Ramos (cell line): ENCODE results near the gene CELA1.

Source experiments
- in situ Hi-C: fragments of 300-500 bp; cut with MboI; formaldehyde crosslinking; loops from one replicate; pipeline ENCODE4 v1.14.3; 2022; ENCODE audit warnings: low sequenced_read_pairs; ENCODE audit not compliant: unreplicated experiment

The CELA1 gene

DNA sequence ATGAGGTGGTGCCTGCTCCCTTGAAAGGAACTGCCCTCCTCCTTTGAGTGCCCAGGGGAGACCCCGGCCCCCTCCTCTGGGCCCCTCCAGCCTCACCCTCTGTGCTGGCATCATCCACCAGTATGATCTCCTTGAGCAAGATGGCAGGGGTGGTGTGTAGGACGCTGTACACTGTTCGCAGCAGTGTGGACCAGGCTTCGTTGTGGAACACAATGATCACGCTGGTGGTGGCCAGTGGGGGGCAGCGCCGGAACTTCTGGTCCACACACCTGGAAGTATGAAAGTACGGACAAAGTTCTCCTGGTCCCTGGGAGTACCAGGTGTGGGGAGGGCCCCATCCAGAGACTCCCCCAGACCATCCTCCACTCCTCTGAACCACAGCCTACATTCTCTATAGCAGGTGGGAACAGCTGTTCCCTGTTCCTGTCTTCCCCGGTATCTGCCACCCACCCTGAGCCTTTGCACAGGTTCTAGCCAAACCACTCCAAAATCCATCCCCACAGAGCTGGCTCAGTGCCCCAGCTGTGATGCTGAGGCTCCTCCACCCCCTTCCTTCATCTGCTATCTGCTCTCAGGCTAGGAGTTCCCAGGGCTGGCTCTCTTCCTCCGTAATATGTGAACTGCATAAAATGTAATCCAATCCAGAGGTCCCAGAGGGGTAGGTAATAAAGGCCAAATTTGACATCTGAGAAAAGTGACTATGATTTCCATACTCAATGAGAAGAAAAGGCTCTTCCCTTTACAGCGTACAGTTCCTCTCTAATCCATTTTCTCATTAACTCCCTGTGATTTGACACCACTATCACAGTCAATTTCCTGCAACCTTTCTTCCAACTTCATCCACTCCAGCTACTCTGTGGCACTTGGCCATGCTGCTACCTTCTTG is 30.9 kb upstream of the CELA1 start:
- in situ Hi-C loops, result no loop called here

DNA sequence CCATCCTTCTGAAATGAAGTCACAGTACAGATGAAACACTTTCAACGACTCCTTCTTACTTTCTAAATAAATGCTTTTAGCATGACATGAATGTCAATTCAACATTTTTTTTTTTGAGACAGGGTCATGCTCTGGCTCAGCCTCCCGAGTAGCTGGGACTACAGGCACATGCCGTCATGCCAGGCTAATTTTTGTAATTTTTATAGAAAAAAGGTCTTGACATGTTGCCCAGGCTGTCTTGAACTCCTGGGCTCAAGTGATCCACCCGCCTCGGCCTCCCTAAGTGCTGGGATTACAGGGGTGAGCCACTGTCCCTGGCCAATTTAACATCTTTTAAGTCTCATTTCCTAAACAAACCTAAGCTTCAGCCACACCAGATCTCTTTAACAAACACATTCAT is 28.4 kb upstream of the CELA1 start:
- in situ Hi-C loops, result no loop called here

DNA sequence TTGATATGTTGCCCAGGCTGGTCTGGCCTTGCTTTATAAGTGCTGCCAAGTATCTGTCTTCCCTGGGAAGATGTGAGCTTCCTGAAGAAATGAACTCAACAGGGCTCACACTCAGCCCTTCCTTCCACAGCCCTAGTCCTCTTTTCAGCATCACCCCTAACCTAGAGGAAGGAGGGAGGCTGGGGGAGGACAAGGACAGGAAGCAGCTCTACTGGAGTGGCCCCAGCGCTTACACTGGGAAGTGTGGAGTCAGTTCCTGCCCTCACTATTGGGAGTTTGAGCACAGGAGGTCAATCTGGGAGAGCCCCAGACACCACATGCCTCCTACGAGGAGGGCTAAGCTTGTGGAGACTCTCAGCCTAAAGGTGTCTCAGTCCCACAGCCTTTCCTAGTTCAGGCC is 27.9 kb upstream of the CELA1 start:
- in situ Hi-C loops, result no loop called here

DNA sequence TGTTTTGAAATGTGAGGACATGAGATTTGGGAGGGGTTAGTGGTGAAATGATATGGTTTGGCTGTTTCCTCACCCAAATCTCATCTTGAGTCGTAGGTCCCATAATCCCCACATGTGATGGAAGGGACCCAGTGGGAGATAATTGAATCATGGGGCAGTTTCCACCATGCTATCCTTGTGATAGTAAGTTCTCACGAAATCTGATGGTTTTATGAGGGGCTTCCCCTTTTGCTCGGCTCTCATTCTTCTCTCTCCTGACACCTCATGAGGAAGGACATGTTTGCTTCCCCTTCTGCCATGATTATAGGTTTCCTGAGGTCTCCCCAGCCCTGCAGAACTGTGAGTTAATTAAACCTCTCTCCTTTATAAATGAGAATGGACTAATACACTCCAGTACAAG is 26.7 kb upstream of the CELA1 start:
- in situ Hi-C loops, result no loop called here

DNA sequence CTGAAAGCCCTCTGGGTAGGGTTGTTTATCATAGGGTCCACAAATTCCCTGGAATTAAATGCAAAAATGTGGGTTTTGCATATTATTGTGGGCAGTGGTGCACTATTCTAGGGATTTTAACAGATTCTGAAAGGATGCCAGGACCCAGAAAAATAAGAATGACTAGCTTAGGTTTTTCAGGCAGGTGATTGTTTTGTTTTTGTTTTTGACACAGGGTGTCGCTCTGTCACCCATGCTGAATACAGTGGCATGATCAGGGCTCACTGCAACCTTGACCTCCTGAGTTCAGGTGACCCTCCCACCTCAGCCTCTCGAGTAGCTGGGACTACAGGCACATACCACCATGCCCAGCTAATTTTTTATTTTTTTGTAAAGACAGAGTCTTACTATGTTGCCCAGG is 25.5 kb upstream of the CELA1 start:
- in situ Hi-C loops, result no loop called here

DNA sequence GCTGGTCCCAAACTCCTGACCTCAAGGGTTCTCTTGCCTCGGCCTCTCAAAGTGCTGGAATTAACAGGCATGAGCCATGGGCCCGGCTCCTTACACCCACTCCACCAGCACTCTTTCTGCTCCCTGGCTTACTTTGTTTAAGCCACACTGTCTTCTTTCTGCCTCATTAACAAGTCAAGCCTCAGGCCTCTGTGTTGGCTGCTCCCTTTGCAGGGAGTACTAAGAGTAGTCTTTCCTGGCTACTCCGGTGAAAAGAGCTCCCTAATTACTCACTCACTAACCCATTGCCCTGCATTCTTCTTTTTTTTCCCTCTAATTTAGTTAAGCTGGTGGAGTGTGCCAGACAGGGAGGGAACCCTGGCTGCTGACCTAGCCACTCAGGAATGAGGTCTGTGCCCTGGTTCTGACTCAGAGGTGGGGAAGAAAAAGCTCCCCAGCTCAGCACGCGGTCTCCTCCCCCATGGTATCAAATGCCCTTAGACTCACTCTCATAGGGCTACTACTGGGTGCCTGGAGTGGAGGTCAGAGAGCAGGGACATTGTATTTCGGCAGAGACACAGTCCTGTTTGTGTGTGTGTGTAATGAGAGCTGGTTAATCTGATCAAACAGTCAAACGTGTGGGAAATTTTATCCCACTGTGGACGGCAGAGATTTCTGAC is 24.9 kb upstream of the CELA1 start:
- in situ Hi-C loops, result no loop called here

DNA sequence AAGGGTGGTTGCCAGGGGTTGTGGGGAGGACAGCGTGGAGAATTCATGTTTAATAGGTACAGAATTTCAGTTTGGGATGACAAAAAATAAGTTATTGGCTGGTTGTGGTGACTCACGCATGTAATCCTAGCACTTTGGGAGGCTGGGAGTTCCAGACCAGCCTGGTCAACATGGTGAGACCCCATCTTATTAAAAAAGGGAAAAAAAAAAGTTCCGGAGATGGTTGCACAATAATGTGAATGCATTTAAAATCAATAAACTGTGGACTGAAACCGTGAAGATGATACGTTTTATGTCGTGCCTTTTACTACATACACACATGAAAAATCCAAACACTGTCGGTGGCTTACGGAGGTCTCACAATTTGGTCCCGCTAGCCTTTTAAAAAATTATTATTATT is 24.2 kb upstream of the CELA1 start:
- in situ Hi-C loops, result no loop called here

DNA sequence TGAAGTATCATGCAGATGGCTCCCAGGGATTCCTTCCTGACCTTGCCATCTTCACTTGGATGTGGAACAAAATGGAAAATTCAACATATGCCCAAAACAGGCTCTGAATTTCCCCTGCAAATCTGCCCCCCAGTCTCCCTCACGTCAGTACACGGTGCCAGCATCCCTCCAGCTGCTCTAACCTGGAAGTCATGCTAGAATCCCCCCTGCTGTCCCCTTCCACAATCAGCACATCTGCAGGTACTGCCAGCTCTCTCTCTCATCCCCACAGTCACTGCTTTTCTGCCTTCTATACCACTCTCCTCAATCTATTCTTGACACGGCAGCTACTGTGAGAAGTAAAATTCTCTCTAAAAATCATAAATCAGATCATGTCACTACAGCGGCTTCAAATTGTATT is 23.1 kb upstream of the CELA1 start:
- in situ Hi-C loops, result no loop called here

DNA sequence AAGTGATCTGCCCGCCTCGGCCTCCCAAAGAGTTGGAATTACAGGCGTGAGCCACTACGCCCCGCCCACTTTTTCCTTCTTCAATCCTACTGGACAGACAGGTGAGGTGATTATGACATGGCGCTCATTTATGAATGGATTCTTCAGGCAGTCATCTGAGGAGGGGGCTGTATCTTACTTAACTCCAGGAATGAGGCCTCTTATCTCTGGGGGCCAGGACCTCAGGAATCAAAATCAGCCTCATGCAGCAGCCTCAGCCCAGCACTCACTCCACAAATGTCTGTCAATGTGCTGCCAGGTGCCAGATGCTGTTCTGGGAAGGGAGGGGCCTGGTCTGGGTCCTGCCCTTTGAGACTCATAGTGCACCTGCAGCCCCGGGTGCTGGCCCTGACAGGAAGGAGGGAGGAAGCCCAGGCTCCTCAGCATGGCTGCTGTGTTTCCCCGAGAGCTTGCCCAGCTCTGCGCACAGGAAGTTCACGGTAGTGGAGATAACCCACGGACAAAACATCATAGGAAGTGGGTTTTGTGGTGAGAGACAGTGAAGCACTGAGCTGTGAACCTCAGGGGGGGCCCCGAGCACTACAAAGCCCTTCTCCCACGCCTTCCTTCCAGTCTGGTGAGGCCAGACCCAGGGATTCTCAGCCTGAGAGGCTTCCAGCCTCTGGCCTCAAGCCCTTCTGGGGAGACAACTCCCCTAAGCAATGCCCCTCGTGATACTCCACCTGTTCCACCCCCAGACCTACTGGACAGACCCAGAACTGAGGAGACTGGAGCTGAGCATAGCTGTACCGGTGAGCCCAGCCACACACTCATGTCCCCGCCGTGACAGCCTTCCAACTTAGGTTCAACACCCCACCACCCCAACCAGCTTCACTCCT is 22.4 kb upstream of the CELA1 start:
- in situ Hi-C loops, result no loop called here

DNA sequence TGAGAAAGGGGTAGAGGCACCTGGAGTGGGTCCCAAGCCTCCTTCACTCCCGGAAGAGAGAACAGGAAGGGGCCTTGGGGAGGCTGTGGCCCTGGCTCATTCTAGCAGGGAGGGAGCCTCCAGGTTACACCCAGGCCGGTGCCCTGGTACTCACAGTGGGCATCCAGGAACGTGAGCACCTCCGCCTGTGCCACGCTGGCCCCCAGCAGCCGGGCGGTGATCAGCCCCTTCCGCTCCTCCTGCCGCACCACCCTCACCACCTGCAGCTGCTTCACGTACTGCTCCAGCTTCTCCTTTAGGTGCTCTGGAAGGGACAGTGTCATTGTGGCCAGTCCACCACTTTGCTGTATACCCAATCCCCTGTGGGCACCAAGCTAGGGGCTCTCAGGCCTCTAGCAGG is 18.8 kb upstream of the CELA1 start:
- in situ Hi-C loops, result no loop called here

DNA sequence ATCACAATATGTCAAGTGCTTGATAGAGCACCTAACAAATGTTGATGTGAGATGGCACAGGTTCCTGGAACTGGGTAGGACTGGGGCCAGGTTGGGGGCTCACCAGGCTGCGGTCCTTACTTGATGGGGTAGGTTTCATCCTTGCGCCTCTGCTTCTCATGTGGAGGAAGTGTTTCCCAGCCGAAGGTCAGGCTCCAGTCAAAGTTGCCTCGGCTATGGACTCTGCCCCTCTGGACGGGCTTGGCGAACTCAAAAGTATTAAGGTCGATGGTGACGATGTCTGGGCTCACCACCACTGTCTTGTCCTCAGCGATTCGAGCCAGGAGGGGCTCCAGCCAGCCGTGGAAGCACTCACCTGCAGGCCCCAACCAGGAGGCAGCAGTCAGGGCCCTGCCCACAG is 17.5 kb upstream of the CELA1 start:
- in situ Hi-C loops, result no loop called here

DNA sequence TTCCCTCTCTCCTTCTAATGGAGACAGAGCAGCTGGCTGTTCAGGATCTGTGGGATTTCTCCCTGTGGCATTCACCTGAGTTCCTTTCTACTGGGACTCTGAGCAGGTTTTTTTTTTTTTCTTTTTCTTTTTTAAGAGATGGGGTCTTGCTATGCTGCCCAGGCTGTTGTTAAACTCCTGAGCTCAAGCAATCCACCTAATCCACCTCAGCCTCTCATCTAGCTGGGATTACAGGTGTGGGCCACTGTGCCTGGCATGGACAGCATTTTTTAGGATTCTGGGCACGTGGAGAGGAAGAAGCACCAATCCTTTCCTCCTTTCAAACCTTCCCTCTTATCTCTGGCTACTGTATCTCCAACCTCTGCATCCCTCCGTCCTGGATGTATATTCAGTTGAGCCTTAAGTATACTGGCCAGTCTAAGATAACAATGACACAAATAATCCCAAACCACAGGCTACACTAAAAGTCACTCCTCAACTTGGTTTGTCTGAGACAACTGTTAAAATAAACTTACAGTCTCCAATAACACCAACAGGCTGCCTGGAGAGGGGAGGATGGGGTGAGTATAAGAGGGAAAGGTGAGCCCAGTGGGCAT is 16.4 kb upstream of the CELA1 start:
- in situ Hi-C loops, result no loop called here

DNA sequence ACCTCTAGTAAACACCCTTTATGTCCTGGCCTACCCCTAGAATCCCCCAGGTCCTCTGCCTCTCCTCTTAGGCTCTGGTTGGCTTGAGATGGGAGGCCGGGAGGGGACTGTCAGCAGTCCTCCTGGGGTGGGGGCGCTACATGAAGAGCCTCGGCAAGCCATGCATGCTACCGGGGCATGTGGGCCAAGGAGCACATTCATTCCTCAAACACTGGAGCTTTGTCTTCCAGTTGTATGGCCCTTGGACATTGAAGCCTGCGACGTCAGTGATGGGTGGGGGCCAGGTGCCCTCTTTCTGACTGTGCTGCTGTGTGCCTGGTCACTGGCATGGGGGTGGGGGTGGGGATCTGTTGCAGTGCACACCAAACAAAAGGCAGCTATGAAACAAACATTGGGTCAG is 15.8 kb upstream of the CELA1 start:
- in situ Hi-C loops, result no loop called here

DNA sequence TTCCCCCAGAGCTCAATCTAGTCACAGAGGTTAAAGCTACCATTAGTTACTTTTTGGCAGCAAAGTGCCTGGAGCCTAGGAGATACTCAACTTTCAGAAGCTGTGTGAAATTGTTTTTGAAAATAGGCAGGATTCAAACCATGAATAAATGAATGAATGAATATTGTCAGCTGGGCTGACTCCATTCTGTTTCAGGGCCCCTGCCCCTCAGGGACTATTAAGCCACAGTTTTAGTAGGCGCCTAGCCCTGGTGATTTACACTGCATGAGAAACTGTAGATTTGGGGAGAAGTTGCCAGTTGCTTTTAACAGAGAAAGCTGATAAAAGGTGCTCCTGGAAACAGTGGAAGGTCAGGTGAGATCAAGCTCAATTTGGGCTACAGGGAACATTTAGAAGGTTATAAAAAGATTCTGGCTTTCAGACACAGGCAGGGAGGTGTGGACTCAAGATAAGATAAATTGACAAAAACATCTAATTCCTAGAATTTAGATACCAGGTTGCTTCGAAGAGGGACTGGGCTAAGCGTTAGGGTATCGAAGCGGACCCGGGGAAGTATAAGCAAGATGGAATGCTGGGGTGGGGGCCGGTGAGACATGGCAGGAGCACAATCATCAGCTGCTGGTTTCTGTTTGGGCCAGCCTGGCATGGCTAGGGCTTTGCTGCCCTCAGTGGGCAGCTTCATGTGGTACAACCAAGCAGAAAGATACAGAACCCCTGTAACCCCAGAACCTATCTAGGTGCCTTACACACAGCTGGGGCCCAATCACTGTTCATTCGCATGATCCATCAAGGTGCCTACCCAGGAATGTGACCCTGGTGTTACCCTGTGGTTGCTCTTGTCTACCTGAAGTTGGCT is 14.9 kb upstream of the CELA1 start:
- in situ Hi-C loops, result no loop called here

DNA sequence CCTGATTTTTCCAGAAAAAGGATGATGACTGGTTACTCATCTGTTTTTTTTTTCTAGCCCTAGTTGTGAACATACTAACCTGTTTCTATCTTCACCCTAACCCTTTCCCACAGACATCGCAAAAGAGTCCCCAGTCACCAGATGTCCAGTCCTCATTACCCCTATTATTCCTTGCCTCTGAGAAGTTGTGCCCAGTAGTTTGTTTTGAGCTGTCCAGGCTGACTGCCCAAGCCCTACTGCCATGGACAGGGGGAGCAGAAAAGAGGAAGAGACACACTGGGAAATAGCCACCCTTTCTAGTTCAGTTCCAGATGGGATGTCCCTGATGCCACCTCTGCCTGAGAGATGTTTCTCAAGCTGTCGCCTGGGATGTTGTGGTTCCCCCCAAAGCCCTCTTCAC is 13.8 kb upstream of the CELA1 start:
- in situ Hi-C loops, result no loop called here

DNA sequence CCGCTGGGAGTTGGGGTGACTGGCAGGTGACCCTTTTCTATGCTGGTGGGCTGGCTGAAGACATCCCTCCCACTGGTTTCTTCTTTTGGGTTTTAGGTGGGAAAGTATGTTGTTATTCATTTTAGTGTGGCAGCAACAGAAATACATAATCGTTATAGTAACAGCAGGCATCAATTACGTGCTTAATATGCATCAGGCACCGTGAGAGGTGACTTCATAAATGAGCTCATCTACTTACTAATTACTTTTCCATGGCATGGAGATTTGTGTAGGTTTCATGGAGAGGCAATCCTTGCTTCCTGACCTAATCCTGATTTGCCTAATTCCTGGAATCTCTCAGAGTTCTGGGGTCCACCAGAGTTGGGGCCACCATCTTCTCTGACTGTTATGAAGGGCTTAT is 13.4 kb upstream of the CELA1 start:
- in situ Hi-C loops, result no loop called here

DNA sequence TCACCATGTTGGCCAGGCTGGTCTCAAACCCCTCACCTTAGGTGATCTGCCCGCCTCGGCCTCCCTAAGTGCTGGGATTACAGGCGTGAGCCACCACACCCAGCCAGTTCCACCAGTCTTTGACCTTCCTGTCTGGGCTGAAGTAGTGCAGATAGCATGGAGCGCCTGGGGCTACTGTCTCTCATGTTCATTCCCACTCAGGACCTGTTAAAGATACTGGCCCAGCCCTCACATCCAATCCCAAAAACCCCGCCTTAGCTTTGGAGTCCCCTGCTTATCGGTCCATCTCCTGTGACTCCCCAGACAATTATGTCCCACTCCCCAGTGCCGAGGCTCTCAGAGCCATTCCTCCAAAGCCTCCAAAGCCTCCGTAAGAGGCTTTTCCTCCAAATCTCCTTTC is 12.0 kb upstream of the CELA1 start:
- in situ Hi-C loops, result no loop called here

DNA sequence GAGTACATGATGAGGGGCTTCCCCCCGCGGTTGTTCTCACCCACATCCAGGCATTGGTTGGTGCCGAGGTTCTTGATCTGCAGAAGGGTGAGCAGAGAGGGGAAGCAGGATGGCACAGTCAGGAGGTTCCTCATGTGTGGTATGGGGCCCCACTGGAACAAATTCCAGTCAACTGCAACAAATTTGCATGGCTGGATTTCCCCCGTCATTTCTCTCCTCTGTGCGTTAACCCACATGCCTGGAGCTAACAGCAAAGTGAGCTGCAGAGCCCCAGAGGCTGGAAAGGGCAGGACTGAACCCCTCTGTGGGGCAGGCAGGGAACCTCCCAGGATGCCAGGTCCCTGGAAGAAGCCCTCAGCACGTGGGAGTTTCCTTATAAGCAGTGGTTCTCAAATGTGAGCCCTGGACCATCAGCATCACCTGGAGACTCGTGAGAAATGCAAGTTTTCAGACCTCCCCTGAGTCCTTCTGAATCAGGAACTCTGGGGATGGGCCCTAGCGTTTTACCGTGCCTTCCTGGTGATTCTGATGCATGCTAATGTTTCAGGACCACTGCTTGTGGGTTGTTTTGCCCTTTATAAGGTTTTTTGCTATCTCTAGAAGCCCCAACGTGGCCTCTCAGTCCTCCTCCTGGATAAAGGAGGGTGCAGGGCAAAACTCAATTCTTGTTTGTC is 11.0 kb upstream of the CELA1 start:
- in situ Hi-C loops, result no loop called here

DNA sequence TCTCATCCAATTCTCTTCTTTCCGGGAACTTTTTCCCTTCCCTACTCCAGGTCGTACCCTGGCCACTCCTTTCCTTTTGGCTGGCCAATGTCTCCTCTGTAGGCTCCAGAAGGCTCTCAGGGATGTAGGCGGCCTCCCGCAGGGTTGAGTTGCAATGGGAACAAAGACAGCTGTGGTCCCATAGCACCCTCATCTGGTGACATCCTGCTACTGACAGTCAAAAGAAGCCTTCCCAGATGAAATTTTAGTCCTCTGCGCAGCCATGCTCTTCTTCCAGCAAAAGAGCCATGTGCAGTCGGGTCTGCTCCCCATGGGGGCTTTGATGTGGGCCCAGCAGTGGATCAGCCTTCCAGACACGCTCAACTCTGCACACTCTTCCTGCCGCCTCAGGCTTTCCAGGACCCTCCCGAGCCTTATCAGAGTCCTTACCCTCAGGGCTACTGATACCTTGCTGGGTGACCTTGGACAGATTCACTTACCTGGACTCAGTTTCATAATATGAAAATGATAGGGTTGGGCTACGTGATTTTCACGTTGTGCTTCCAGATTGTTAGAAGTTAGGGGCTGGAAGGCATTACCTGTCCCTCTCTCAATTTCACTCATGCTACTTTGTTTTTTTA is 5.5 kb upstream of the CELA1 start:
- in situ Hi-C loops, result loop anchor here (5.0 kb wide), 1 partner anchor 305 kb away; the partner anchor contains the start of gene LETMD1
